CD14-positive monocyte (primary cell): Measurements from ENCODE around the gene CYP19A1. TPM values are rescaled to one million over a fixed set of nuclear protein-coding genes. Genes with fewer than 3 reads are reported as not detected.
A peak's percentile ranks its signal among the peaks of the same experiment; 100 is the strongest.

Experiments used
- DNase-seq, 3 donors: peaks; one replicate each; pipeline ENCODE4 v3.0.0-alpha.2; 2011 to 2022
- H2AFZ ChIP-seq: 2 replicates; pipeline ENCODE4 v1.6.0; 2012; ENCODE audit warnings: mild to moderate bottlenecking, low read depth, low read length, inconsistent platforms; ENCODE audit not compliant: insufficient read depth, poor library complexity, severe bottlenecking
- H3K27ac ChIP-seq, 2 donors: 1 replicate in 1 of 2; 2 replicates in 1 of 2; pipeline ENCODE4 v1.5.1; 2012 to 2013; ENCODE audit warnings: low read length in 2 of 2, control low read depth in 1 of 2, inconsistent platforms in 1 of 2, low read depth in 1 of 2, mild to moderate bottlenecking in 1 of 2
- H3K27me3 ChIP-seq, 2 donors: one replicate each; pipeline versions ENCODE4 v1.6.0 to v1.6.1; 2011 to 2013; ENCODE audit warnings: low read length in 2 of 2; ENCODE audit not compliant: control insufficient read depth in 2 of 2, insufficient read depth in 2 of 2
- H3K36me3 ChIP-seq, 2 donors: replicated peaks in 1 of 2; 1 replicate in 1 of 2; 2 replicates in 1 of 2; pipeline versions ENCODE4 v1.5.1 to v1.6.1; 2012 to 2013; ENCODE audit warnings: low read length in 2 of 2, control low read depth in 1 of 2, inconsistent platforms in 1 of 2, mild to moderate bottlenecking in 1 of 2; ENCODE audit not compliant: insufficient read depth in 2 of 2, control insufficient read depth in 1 of 2
- H3K4me1 ChIP-seq, 2 donors: 1 replicate in 1 of 2; 2 replicates in 1 of 2; pipeline versions ENCODE4 v1.5.1 to v1.6.1; 2012 to 2013; ENCODE audit warnings: low read length in 2 of 2, control low read depth in 1 of 2, inconsistent platforms in 1 of 2, mild to moderate bottlenecking in 1 of 2, moderate library complexity in 1 of 2; ENCODE audit not compliant: insufficient read depth in 2 of 2, control insufficient read depth in 1 of 2
- H3K4me2 ChIP-seq: replicated peaks from 2 replicates; pipeline ENCODE3; 2012; ENCODE audit warnings: low read length, moderate library complexity, mild to moderate bottlenecking; ENCODE audit not compliant: poor library complexity, severe bottlenecking; ENCODE audit errors: extremely low read depth
- H3K4me3 ChIP-seq, 3 experiments: fragments of 200-600 bp in 1 of 3; sonication (generic) in 1 of 3; replicated peaks in 1 of 3; 1 replicate in 2 of 3; 2 replicates in 1 of 3; pipeline ENCODE4 v1.5.1; 2011 to 2013; ENCODE audit warnings: low read length in 3 of 3, mild to moderate bottlenecking in 3 of 3, control low read depth in 2 of 3, low read depth in 2 of 3, inconsistent platforms in 1 of 3, moderate library complexity in 1 of 3
- H3K79me2 ChIP-seq: 2 replicates; pipeline ENCODE4 v1.6.0; 2012; ENCODE audit warnings: mild to moderate bottlenecking, control low read depth, inconsistent platforms, low read length, moderate library complexity; ENCODE audit not compliant: insufficient read depth
- H3K9ac ChIP-seq: 2 replicates; pipeline ENCODE4 v1.6.0; 2017; ENCODE audit warnings: low read length, mild to moderate bottlenecking; ENCODE audit not compliant: insufficient read depth, poor library complexity, severe bottlenecking
- H3K9me3 ChIP-seq, 2 donors: replicated peaks in 1 of 2; 1 replicate in 1 of 2; 2 replicates in 1 of 2; pipeline versions ENCODE4 v1.5.1 to v1.6.1; 2012 to 2013; ENCODE audit warnings: low read length in 2 of 2, control low read depth in 1 of 2; ENCODE audit not compliant: control insufficient read depth in 1 of 2, insufficient read depth in 1 of 2
- H4K20me1 ChIP-seq: 2 replicates; pipeline ENCODE4 v1.6.0; 2012; ENCODE audit warnings: mild to moderate bottlenecking, low read length, control low read depth, moderate library complexity; ENCODE audit not compliant: insufficient read depth
- H3K27ac Mint-ChIP-seq, 7 donors: one replicate each; pipeline ENCODE4 v1.8.0; 2020; ENCODE audit warnings: mild to moderate bottlenecking in 7 of 7, mixed read lengths in 7 of 7, moderate library complexity in 6 of 7, inconsistent platforms in 2 of 7
- H3K27me3 Mint-ChIP-seq, 3 donors: one replicate each; pipeline ENCODE4 v1.8.0; 2021 to 2022; ENCODE audit warnings: low read depth in 3 of 3, mild to moderate bottlenecking in 3 of 3, mixed read lengths in 3 of 3, moderate library complexity in 3 of 3, inconsistent platforms in 1 of 3
- H3K36me3 Mint-ChIP-seq, 2 donors: one replicate each; pipeline ENCODE4 v1.8.0; 2020; ENCODE audit warnings: mixed read lengths in 2 of 2, inconsistent platforms in 1 of 2, mild to moderate bottlenecking in 1 of 2
- H3K4me1 Mint-ChIP-seq: one replicate; pipeline ENCODE4 v1.8.0; 2020; ENCODE audit warnings: mild to moderate bottlenecking, mixed read lengths
- H3K4me3 Mint-ChIP-seq, 2 donors: one replicate each; pipeline ENCODE4 v1.8.0; 2020; ENCODE audit warnings: mild to moderate bottlenecking in 2 of 2, mixed read lengths in 2 of 2, moderate library complexity in 1 of 2
- H3K9me3 Mint-ChIP-seq, 7 donors: one replicate each; pipeline ENCODE4 v1.8.0; 2020 to 2022; ENCODE audit warnings: mixed read lengths in 7 of 7, mild to moderate bottlenecking in 6 of 7, moderate library complexity in 6 of 7, inconsistent platforms in 2 of 7
- WGBS: methylation state at CpG from one replicate; pipeline ENCODE4 v1.1.5; 2013; ENCODE audit warnings: missing lambda C conversion rate; ENCODE audit not compliant: insufficient coverage; 5-methylcytosine and 5-hydroxymethylcytosine counted together
- intact Hi-C, 2 donors: fragments of 100-400 bp; cut with micrococcal nuclease; formaldehyde crosslinking; loops; one replicate each; pipeline versions ENCODE4 v1.15.0 to v1.15.1; 2023
- polyA plus RNA-seq, 3 donors: library from polyadenylated mRNA; depleted of rRNA in 1 of 3; unstranded in 2 of 3; stranded (reverse) in 1 of 3; fragments of 300-500 nt in 2 of 3; fragments of >200 nt in 1 of 3; fragmentation: Illumina TruSeq in 2 of 3; gene quantifications; 1 replicate in 2 of 3; 2 replicates in 1 of 3; pipeline ENCODE4 v1.2.3, GENCODE V29; 2012 to 2021
- TF ChIP-seq, protein P1 (sequence below): fragments of 200-600 bp; IDR thresholded peaks from one replicate; pipeline ENCODE4 v1.8.0; 2022; ENCODE audit warnings: antibody characterized with exemption, mild to moderate bottlenecking

The CYP19A1 gene
- polyA plus RNA-seq, 3 donors: not detected

DNA sequence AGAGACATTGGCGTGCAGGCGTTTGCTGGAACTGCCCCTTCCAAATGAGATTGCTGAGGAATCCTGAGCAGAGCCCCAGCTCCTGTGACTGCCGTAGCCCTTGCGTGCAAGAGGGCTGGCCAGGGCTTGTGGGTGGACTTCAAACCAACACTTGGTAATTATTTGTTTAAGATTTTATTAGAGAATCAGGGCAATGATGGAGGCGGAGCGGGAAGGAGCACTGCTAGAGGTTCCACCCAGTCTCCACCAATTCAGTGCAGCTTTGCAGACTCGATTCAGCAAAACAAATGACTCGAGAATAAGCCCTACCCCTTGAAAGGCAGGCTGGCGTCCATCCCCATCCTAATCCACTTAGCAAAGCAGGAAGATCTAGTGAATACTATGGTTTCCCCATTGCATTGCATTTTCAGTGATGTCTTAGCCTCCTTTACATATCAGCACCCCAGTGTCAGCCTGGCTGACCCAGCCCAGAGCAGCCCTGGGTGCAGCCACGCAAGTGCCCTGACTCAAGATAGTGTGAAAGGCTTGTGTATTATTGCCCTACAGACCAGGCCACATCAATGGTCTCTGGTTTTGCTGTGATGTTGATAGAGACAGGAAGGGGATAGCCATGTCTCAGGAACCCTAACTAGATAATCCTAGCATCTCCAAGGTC is 29.1 kb upstream of the CYP19A1 start:
- Mint-ChIP-seq H3K4me3 (no peak overlapping the region), H3K27ac (peak overlapping the region in 1 of 7 donors; percentile 31), H3K27me3 (peaks cover 3 to 4% (median 3%) of the 10 kb centered on the region in 3 donors), H3K4me1 (peaks cover 2% of the 10 kb centered on the region), H3K36me3 (no peaks in the 10 kb centered on the region), H3K9me3 (no peaks in the 10 kb centered on the region)
- Histone ChIP-seq H3K79me2 (no peaks in the 10 kb centered on the region), H3K4me3 (no peak overlapping the region), H3K9ac (no peak overlapping the region), H4K20me1 (no peaks in the 10 kb centered on the region), H3K27ac (no peak overlapping the region), H3K27me3 (peaks cover 2% of the 10 kb centered on the region in 2 donors), H3K36me3 (no peaks in the 10 kb centered on the region), H3K4me1 (no peaks in the 10 kb centered on the region), H2AFZ (no peak overlapping the region), H3K4me2 (no peak overlapping the region), H3K9me3 (no peaks in the 10 kb centered on the region)
- TF ChIP-seq, protein P1, sequence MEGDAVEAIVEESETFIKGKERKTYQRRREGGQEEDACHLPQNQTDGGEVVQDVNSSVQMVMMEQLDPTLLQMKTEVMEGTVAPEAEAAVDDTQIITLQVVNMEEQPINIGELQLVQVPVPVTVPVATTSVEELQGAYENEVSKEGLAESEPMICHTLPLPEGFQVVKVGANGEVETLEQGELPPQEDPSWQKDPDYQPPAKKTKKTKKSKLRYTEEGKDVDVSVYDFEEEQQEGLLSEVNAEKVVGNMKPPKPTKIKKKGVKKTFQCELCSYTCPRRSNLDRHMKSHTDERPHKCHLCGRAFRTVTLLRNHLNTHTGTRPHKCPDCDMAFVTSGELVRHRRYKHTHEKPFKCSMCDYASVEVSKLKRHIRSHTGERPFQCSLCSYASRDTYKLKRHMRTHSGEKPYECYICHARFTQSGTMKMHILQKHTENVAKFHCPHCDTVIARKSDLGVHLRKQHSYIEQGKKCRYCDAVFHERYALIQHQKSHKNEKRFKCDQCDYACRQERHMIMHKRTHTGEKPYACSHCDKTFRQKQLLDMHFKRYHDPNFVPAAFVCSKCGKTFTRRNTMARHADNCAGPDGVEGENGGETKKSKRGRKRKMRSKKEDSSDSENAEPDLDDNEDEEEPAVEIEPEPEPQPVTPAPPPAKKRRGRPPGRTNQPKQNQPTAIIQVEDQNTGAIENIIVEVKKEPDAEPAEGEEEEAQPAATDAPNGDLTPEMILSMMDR: no peak
- intact Hi-C loops: no loop called here
- DNase-seq: no peak
- WGBS: 94% methylated on average over 9 of the region's 10 CpGs

DNA sequence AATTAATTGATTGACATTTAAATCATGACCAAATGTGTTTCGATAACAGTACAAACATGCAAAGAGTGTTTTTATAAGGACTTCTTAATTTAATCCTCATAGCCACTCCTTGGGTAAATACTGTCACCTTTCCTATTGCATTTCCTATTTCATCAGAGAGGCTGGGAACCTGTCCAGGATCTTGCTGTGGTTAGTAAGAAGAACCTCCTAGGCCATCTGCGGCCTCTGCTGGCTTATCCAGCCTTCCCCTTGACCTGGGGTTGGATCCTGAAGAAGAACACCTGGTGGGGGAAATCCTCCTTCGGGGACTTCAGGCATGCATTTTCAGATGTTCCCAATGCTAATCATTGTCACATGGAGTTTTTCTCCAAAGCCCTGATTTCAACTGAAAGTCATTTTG is 28.5 kb upstream of the CYP19A1 start:
- intact Hi-C loops: no loop called here
- Histone ChIP-seq H3K9me3 (no peaks in the 10 kb centered on the region), H3K9ac (no peak overlapping the region), H3K4me1 (no peaks in the 10 kb centered on the region), H3K4me2 (no peak overlapping the region), H3K36me3 (no peaks in the 10 kb centered on the region), H2AFZ (no peak overlapping the region), H3K79me2 (no peaks in the 10 kb centered on the region), H3K27me3 (peaks cover 2% of the 10 kb centered on the region in 2 donors), H3K4me3 (no peak overlapping the region), H4K20me1 (no peaks in the 10 kb centered on the region), H3K27ac (no peak overlapping the region)
- Mint-ChIP-seq H3K4me1 (peaks cover 2% of the 10 kb centered on the region), H3K4me3 (no peak overlapping the region), H3K36me3 (no peaks in the 10 kb centered on the region), H3K9me3 (no peaks in the 10 kb centered on the region), H3K27ac (no peak overlapping the region), H3K27me3 (peaks cover 3 to 4% (median 3%) of the 10 kb centered on the region in 3 donors)
- TF ChIP-seq, protein P1: no peak
- DNase-seq: no peak
- WGBS: 33% methylated on average over 1 of the region's 3 CpGs
